K562 (cell line): ENCODE measurements around the gene SUPT3H. TPM values are rescaled to one million over a fixed set of nuclear protein-coding genes. Genes with fewer than 3 reads are reported as not detected.

ENCODE experiments used
- ARID1B ChIP-seq: fragments of 450-650 bp; IDR thresholded peaks from 2 replicates; pipeline ENCODE4 v1.6.1; 2016; ENCODE audit warnings: antibody characterized with exemption, mild to moderate bottlenecking, inconsistent platforms
- HDAC1 ChIP-seq, 2 experiments: fragments of 450-650 bp; IDR thresholded peaks; 2 replicates each; pipeline ENCODE4 v1.6.1; 2016 to 2017; ENCODE audit warnings: inconsistent platforms in 1 of 2, mild to moderate bottlenecking in 1 of 2, moderate library complexity in 1 of 2
- ID3 ChIP-seq, 2 experiments: fragments of 250-450 bp in 1 of 2; fragments of 450-650 bp in 1 of 2; sonication (Bioruptor Pico) in 1 of 2; IDR thresholded peaks; 2 replicates each; pipeline versions ENCODE4 v1.6.1 to v1.8.0; 2016 to 2021; ENCODE audit warnings: mild to moderate bottlenecking in 2 of 2, moderate library complexity in 2 of 2, missing compliant biosample characterization in 1 of 2, missing genetic modification characterization in 1 of 2
- MECOM ChIP-seq: fragments of 250-450 bp; sonication (Bioruptor Pico); IDR thresholded peaks from 2 replicates; pipeline ENCODE4 v1.8.0; 2022; ENCODE audit warnings: inconsistent platforms
- TFAM ChIP-seq: fragments of 250-450 bp; sonication (Bioruptor Pico); conservative IDR thresholded peaks from 2 replicates; pipeline ENCODE4 v1.5.0; 2021; ENCODE audit warnings: mild to moderate bottlenecking, moderate library complexity
- THAP12 ChIP-seq: fragments of 250-450 bp; sonication (Bioruptor Pico); IDR thresholded peaks from 2 replicates; pipeline ENCODE4 v1.9.0; 2021; ENCODE audit warnings: mild to moderate bottlenecking, inconsistent platforms
- ZKSCAN3 ChIP-seq: fragments of 250-450 bp; sonication (Bioruptor Pico); IDR thresholded peaks from 2 replicates; pipeline ENCODE4 v1.4.0; 2020
- ZNF778 ChIP-seq: fragments of 450-650 bp; formaldehyde crosslinking; IDR thresholded peaks from 2 replicates; pipeline ENCODE4 v1.4.0; 2020; ENCODE audit warnings: mild to moderate bottlenecking, moderate library complexity
- polyA plus RNA-seq, 8 experiments: library from polyadenylated mRNA; depleted of rRNA in 4 of 8; stranded (reverse) in 5 of 8; unstranded in 3 of 8; fragments of >200 nt; fragmentation: Nextera tagmentation in 2 of 8; fragmentation: Illumina TruSeq in 1 of 8; extraction: Ambion mirVana in 2 of 8; extraction: Trizol in 1 of 8; gene quantifications; 2 replicates each; pipeline versions ENCODE4 v1.2.1 to v1.2.3, GENCODE V29; 2011 to 2014; ENCODE audit warnings: inconsistent platforms in 1 of 8, missing spikeins in 1 of 8
- total RNA-seq, 7 experiments: library from RNA; depleted of rRNA in 6 of 7; stranded (reverse); fragments of >200 nt in 6 of 7; fragmentation: Illumina TruSeq in 2 of 7; extraction: Trizol in 2 of 7; gene quantifications; 2 replicates each; pipeline versions ENCODE4 v1.2.1 to v1.2.3, GENCODE V29; 2011 to 2021; ENCODE audit warnings: low replicate concordance in 1 of 7

The SUPT3H gene
- total and polyA plus RNA-seq, 9 of the 15 experiments (the other 6 are each of a cell fraction or from before 2014, with no cell fraction given): 7.2 to 16.3 (median 11.9) TPM

- TF ChIP-seq THAP12 (CRISPR knock-in tag) (no peak), ZKSCAN3 (CRISPR knock-in tag) (no peak), MECOM (CRISPR knock-in tag) (no peak), TFAM (CRISPR knock-in tag) (no peak), ID3 (CRISPR knock-in tag; IDR thresholded peaks at IDR 0.05) (no peak), ID3 (tag; IDR thresholded peaks at IDR 0.05) (no peak), ZNF778 (CRISPR knock-in tag) (no peak), HDAC1 (IDR thresholded peaks at IDR 0.05) (no peak), ARID1B (no peak)
Observed at GRCh38 chr6:45003387-45003786, 374.3 kb downstream of the SUPT3H start (continued).
